GM19025 (cell line): ENCODE data around the gene PLEKHH1.
"Not testable (repeated sequence)": the region's sequence is repeated elsewhere in the genome, so short reads cannot be mapped to it uniquely, and the experiment has no call there.

Source experiments
- ATAC-seq: cut with Tn5 transposase; IDR thresholded peaks from one replicate; pipeline ENCODE4 v1.9.1; 2021; ENCODE audit warnings: mild to moderate bottlenecking, low read depth, moderate library complexity; ENCODE audit not compliant: unreplicated experiment

The PLEKHH1 gene

GRCh38 chr14:67528276-67528675, 4.8 kb upstream of the PLEKHH1 start:
- ATAC-seq = no peak

- no peak for ATAC-seq
Measured at GRCh38 chr14:67529947-67530935, 2.8 kb upstream of the PLEKHH1 start.

GRCh38 chr14:67532606-67532997, 488 bp upstream of the PLEKHH1 start:
- no peak for ATAC-seq

GRCh38 chr14:67533754-67534085, 630 bp downstream of the PLEKHH1 start:
- ATAC-seq = no peak

GRCh38 chr14:67536087-67536486, 3.0 kb downstream of the PLEKHH1 start:
- ATAC-seq = no peak

- no peak for ATAC-seq
Measured at GRCh38 chr14:67537736-67538135, 4.6 kb downstream of the PLEKHH1 start.

- ATAC-seq = no peak
Measured at GRCh38 chr14:67538501-67538900, 5.4 kb downstream of the PLEKHH1 start.

- ATAC-seq = no peak
Measured at GRCh38 chr14:67539116-67539515, 6.0 kb downstream of the PLEKHH1 start.

GRCh38 chr14:67541448-67542387, 8.6 kb downstream of the PLEKHH1 start:
- ATAC-seq = no peak

GRCh38 chr14:67542620-67543019, 9.5 kb downstream of the PLEKHH1 start:
- ATAC-seq = not testable (repeated sequence)

- no peak for ATAC-seq
Measured at GRCh38 chr14:67544590-67544989, 11.5 kb downstream of the PLEKHH1 start.

GRCh38 chr14:67547224-67547780, 14.2 kb downstream of the PLEKHH1 start:
- no peak for ATAC-seq

GRCh38 chr14:67549734-67550133, 16.6 kb downstream of the PLEKHH1 start:
- ATAC-seq = no peak

GRCh38 chr14:67551123-67551522, 18.0 kb downstream of the PLEKHH1 start:
- no peak for ATAC-seq

GRCh38 chr14:67551940-67552339, 18.9 kb downstream of the PLEKHH1 start:
- no peak for ATAC-seq

- no peak for ATAC-seq
Measured at GRCh38 chr14:67553547-67553946, 20.5 kb downstream of the PLEKHH1 start.

- no peak for ATAC-seq
Measured at GRCh38 chr14:67554341-67554740, 21.3 kb downstream of the PLEKHH1 start.

GRCh38 chr14:67555518-67556090, 22.5 kb downstream of the PLEKHH1 start:
- ATAC-seq = no peak

- no peak for ATAC-seq
Measured at GRCh38 chr14:67556671-67557070, 23.6 kb downstream of the PLEKHH1 start.

GRCh38 chr14:67557118-67557517, 24.0 kb downstream of the PLEKHH1 start:
- no peak for ATAC-seq

GRCh38 chr14:67557656-67558055, 24.6 kb downstream of the PLEKHH1 start:
- no peak for ATAC-seq
